K562 (cell line): ENCODE data around the gene IRX3. TPM values are rescaled to one million over a fixed set of nuclear protein-coding genes. Genes with fewer than 3 reads are reported as not detected.

Source experiments
- ATAC-seq: fragments of 200-7000 bp; cut with Tn5 transposase; 3 replicates; pipeline ENCODE4 v1.9.1; 2020; ENCODE audit warnings: moderate library complexity
- BruUV-seq: library from RNA; stranded (reverse); fragments of 400-500 nt; replicated peaks from 2 replicates; lab custom pipeline; 2021; lab: Mats Ljungman, UMichigan
- CTCF ChIA-PET: fragments of 300-600 bp; formaldehyde crosslinking; extraction: SDS; loops from one replicate; lab custom pipeline; 2021; ENCODE audit warnings: low intra/inter-chr PET ratio; lab: Yijun Ruan, JAX
- POLR2A ChIA-PET: fragments of 300-600, 350-650 bp; sonication (Branson Sonifier 250); formaldehyde crosslinking; extraction: SDS; loops from one replicate; lab custom pipeline; 2021; ENCODE audit warnings: antibody characterized with exemption, inconsistent platforms; lab: Yijun Ruan, JAX
- DNase-seq, 4 experiments: peaks; one replicate each; pipeline versions ENCODE4 v3.0.0 to v3.0.0-alpha.2; 2011 to 2018; ENCODE audit warnings: low spot score in 3 of 4, mixed read lengths in 3 of 4; ENCODE audit errors: extremely low read depth in 1 of 4
- FAIRE-seq: peaks from 2 replicates; lab custom pipeline; 2011; peaks lifted over from hg19 to GRCh38; lab: Jason Lieb, UNC
- H2AFZ ChIP-seq: 2 replicates; pipeline ENCODE4 v1.6.0; 2011; ENCODE audit warnings: low read depth, low read length, control low read depth, inconsistent platforms
- H3K27ac ChIP-seq: fragments of 200-600 bp; 3 replicates; pipeline ENCODE4 v1.8.0; 2011; ENCODE audit warnings: low read depth, mild to moderate bottlenecking, control low read depth, inconsistent platforms, low read length, moderate library complexity, mixed read lengths; ENCODE audit errors: extremely low read depth
- H3K27me3 ChIP-seq, 2 experiments: fragments of 300-600 bp in 1 of 2; 2 replicates in 1 of 2; 3 replicates in 1 of 2; pipeline versions ENCODE4 v1.6.0 to v1.8.0; 2011; ENCODE audit warnings: inconsistent platforms in 2 of 2, low read length in 2 of 2, mild to moderate bottlenecking in 1 of 2, mixed read lengths in 1 of 2, moderate library complexity in 1 of 2; ENCODE audit not compliant: control insufficient read depth in 2 of 2, insufficient read depth in 2 of 2
- H3K36me3 ChIP-seq: fragments of 300-600 bp; 3 replicates; pipeline ENCODE4 v1.8.0; 2011; ENCODE audit warnings: mild to moderate bottlenecking, low read length, inconsistent platforms; ENCODE audit not compliant: control insufficient read depth, insufficient read depth
- H3K4me1 ChIP-seq, 2 experiments: fragments of 200-600 bp in 1 of 2; replicated peaks in 1 of 2; 2 replicates in 1 of 2; 3 replicates in 1 of 2; pipeline versions ENCODE4 v1.5.1 to v1.8.0; 2011; ENCODE audit warnings: inconsistent platforms in 2 of 2, low read length in 2 of 2, mild to moderate bottlenecking in 1 of 2, mixed read lengths in 1 of 2, moderate library complexity in 1 of 2; ENCODE audit not compliant: control insufficient read depth in 2 of 2, insufficient read depth in 2 of 2
- H3K4me2 ChIP-seq: 2 replicates; pipeline ENCODE4 v1.6.1; 2011; ENCODE audit warnings: low read length, control low read depth, inconsistent platforms, mixed read lengths; ENCODE audit not compliant: insufficient read depth
- H3K4me3 ChIP-seq: fragments of 200-600 bp; sonication (generic), shearing (Covaris generic); 2 replicates; pipeline ENCODE4 v1.5.1; 2016; ENCODE audit warnings: control low read depth, inconsistent platforms
- H3K79me2 ChIP-seq: fragments of 200-600 bp; 3 replicates; pipeline ENCODE4 v1.8.0; 2011; ENCODE audit warnings: low read length, inconsistent platforms; ENCODE audit not compliant: control insufficient read depth, insufficient read depth
- H3K9ac ChIP-seq, 2 experiments: 2 replicates each; pipeline versions ENCODE4 v1.6.0 to v1.6.1; 2011; ENCODE audit warnings: low read depth in 2 of 2, low read length in 2 of 2, control low read depth in 1 of 2, inconsistent platforms in 1 of 2, mild to moderate bottlenecking in 1 of 2, mixed read lengths in 1 of 2; ENCODE audit not compliant: insufficient read depth in 1 of 2
- H3K9me1 ChIP-seq: one replicate; pipeline ENCODE4 v1.6.0; 2011; ENCODE audit warnings: inconsistent platforms, mild to moderate bottlenecking, low read length, moderate library complexity; ENCODE audit not compliant: control insufficient read depth, insufficient read depth
- H3K9me3 ChIP-seq: replicated peaks from 2 replicates; pipeline ENCODE4 v1.5.1; 2011; ENCODE audit warnings: low read depth, low read length, inconsistent platforms; ENCODE audit not compliant: control insufficient read depth, insufficient read depth
- H4K20me1 ChIP-seq: replicated peaks from 2 replicates; pipeline ENCODE4 v1.6.1; 2011; ENCODE audit warnings: low read length, inconsistent platforms, mixed read lengths; ENCODE audit not compliant: control insufficient read depth, insufficient read depth
- ATF4 ChIP-seq: fragments of 450-650 bp; formaldehyde crosslinking; IDR thresholded peaks from 2 replicates; pipeline ENCODE4 v1.4.0; 2022; ENCODE audit warnings: mild to moderate bottlenecking, moderate library complexity
- CREB3 ChIP-seq: fragments of 450-650 bp; conservative IDR thresholded peaks from 2 replicates; pipeline ENCODE4 v1.6.1; 2016; ENCODE audit warnings: missing genetic modification characterization, low read depth, mild to moderate bottlenecking, missing compliant biosample characterization, moderate library complexity
- ERF ChIP-seq: fragments of 450-650 bp; formaldehyde crosslinking; IDR thresholded peaks from 2 replicates; pipeline ENCODE4 v1.4.0; 2020; ENCODE audit warnings: mild to moderate bottlenecking, mixed read lengths
- KDM4B ChIP-seq, 2 experiments: fragments of 450-650 bp in 1 of 2; sonication (generic) in 1 of 2; IDR thresholded peaks; 2 replicates each; pipeline ENCODE4 v1.6.1; 2016 to 2017; ENCODE audit warnings: borderline replicate concordance in 2 of 2, antibody characterized with exemption in 1 of 2, low read depth in 1 of 2, mild to moderate bottlenecking in 1 of 2
- NR3C1 ChIP-seq: sonication (generic); formaldehyde crosslinking; IDR thresholded peaks from 2 replicates; pipeline ENCODE4 v1.8.1; 2022; ENCODE audit warnings: missing genetic modification reagents
- RBM25 ChIP-seq: fragments of 200-400 bp; formaldehyde crosslinking; IDR thresholded peaks from 2 replicates; pipeline ENCODE4 v1.6.1; 2018; ENCODE audit warnings: low read length, low read depth, moderate library complexity; ENCODE audit not compliant: severe bottlenecking
- TSHZ1 ChIP-seq: fragments of 250-450 bp; sonication (Bioruptor Pico); IDR thresholded peaks from 2 replicates; pipeline ENCODE4 v1.4.0; 2020; ENCODE audit warnings: mild to moderate bottlenecking, moderate library complexity
- ZFP30 ChIP-seq: fragments of 250-450 bp; sonication (Bioruptor Pico); IDR thresholded peaks from 2 replicates; pipeline ENCODE4 v1.8.0; 2022; ENCODE audit warnings: moderate library complexity, mild to moderate bottlenecking, inconsistent platforms, borderline replicate concordance
- ZNF197 ChIP-seq: fragments of 200-800 bp; sonication (Bioruptor generic); IDR thresholded peaks from 2 replicates; pipeline ENCODE4 v1.6.1; 2016; ENCODE audit warnings: low read depth, missing genetic modification characterization, missing compliant biosample characterization
- ZNF224 ChIP-seq: sonication (generic); formaldehyde crosslinking; IDR thresholded peaks from 2 replicates; pipeline ENCODE4 v1.8.0; 2022; ENCODE audit warnings: mild to moderate bottlenecking, missing genetic modification reagents
- ZNF274 ChIP-seq: IDR thresholded peaks from 2 replicates; pipeline ENCODE4 v1.6.1; 2011; ENCODE audit warnings: low read depth, mild to moderate bottlenecking, low read length, moderate library complexity, borderline replicate concordance
- WGBS: fragments of 100-300 bp; shearing (Covaris generic); methylation state at CpG from one replicate; pipeline ENCODE4 v1.1.6; 2016; ENCODE audit warnings: low coverage, mixed read lengths; ENCODE audit not compliant: insufficient coverage; ENCODE audit errors: missing lambda C conversion rate; 5-methylcytosine and 5-hydroxymethylcytosine counted together
- in situ Hi-C: fragments of 300-500 bp; cut with MboI; formaldehyde crosslinking; loops from 4 replicates; pipeline ENCODE4 v1.15.0; 2018; ENCODE audit warnings: inconsistent platforms, mixed read lengths
- intact Hi-C: fragments of 100-400 bp; cut with micrococcal nuclease; formaldehyde crosslinking; loops from 2 replicates; pipeline ENCODE4 v1.14.2; 2022
- polyA plus RNA-seq, 8 experiments: library from polyadenylated mRNA; depleted of rRNA in 4 of 8; stranded (reverse) in 5 of 8; unstranded in 3 of 8; fragments of >200 nt; fragmentation: Nextera tagmentation in 2 of 8; fragmentation: Illumina TruSeq in 1 of 8; extraction: Ambion mirVana in 2 of 8; extraction: Trizol in 1 of 8; gene quantifications; 2 replicates each; pipeline versions ENCODE4 v1.2.1 to v1.2.3, GENCODE V29; 2011 to 2014; ENCODE audit warnings: inconsistent platforms in 1 of 8, missing spikeins in 1 of 8
- total RNA-seq, 7 experiments: library from RNA; depleted of rRNA in 6 of 7; stranded (reverse); fragments of >200 nt in 6 of 7; fragmentation: Illumina TruSeq in 2 of 7; extraction: Trizol in 2 of 7; gene quantifications; 2 replicates each; pipeline versions ENCODE4 v1.2.1 to v1.2.3, GENCODE V29; 2011 to 2021; ENCODE audit warnings: low replicate concordance in 1 of 7

Gene IRX3
- total and polyA plus RNA-seq, 9 of the 15 experiments (the other 6 are each of a cell fraction or from before 2014, with no cell fraction given): not detected

GRCh38 chr16:54277845-54278703 lies 8.5 kb downstream of the IRX3 start (continued):
- TF ChIP-seq ERF (CRISPR knock-in tag) (no peak), KDM4B (IDR thresholded peaks at IDR 0.05; ENCODE audit: borderline replicate concordance in 2 of 2, low read depth in 1 of 2) (no peak), RBM25 (no peak)

GRCh38 chr16:54275956-54276355 lies 10.6 kb downstream of the IRX3 start:
- ChIA-PET CTCF (no interaction called here), POLR2A (no interaction called here)
- in situ Hi-C loops: no loop called here

More at GRCh38 chr16:54275956-54276355, 10.6 kb downstream of the IRX3 start:
- Histone ChIP-seq H3K9me3 (no peaks in the 10 kb centered on the region), H3K9me1 (no peaks in the 10 kb centered on the region), H3K4me2 (no peak overlapping the region), H4K20me1 (no peaks in the 10 kb centered on the region), H3K27me3 (peaks cover 0 to 6% of the 10 kb centered on the region in 2 experiments; a peak in 1 of 5 replicates), H3K79me2 (no peaks in the 10 kb centered on the region), H3K4me3 (no peak overlapping the region), H2AFZ (no peak overlapping the region), H3K36me3 (no peaks in the 10 kb centered on the region), H3K9ac (no peak overlapping the region), H3K4me1 (no peaks in the 10 kb centered on the region), H3K27ac (no peak overlapping the region)
- no peak for TF ChIP-seq ZNF274
- no peak for TF ChIP-seq NR3C1 (CRISPR knock-in tag)
- no peak for TF ChIP-seq TSHZ1
- TF ChIP-seq ZNF224 (CRISPR knock-in tag): no peak
- TF ChIP-seq ATF4: no peak
- TF ChIP-seq ZNF197 (CRISPR knock-in tag): no peak
- no peak for TF ChIP-seq CREB3
- no peak for TF ChIP-seq ZFP30 (CRISPR knock-in tag)
- no peak for ATAC-seq
- 0% methylated on average over 6 of the region's 6 CpGs for WGBS
- no peak for DNase-seq
- FAIRE-seq: no peak
- intact Hi-C loops: loop anchor here (10.0 kb wide), 1 partner anchor 501 kb away; no protein-coding TSS in a partner anchor
- BruUV-seq: no TSS peak
